ENCODE measurements around the gene RPL36AL. TPM values are rescaled to one million over a fixed set of nuclear protein-coding genes. Genes with fewer than 3 reads are reported as not detected.

The RPL36AL gene
- total and polyA plus RNA-seq, 2 experiments from 2014 or later: 122 to 723 TPM

DNA sequence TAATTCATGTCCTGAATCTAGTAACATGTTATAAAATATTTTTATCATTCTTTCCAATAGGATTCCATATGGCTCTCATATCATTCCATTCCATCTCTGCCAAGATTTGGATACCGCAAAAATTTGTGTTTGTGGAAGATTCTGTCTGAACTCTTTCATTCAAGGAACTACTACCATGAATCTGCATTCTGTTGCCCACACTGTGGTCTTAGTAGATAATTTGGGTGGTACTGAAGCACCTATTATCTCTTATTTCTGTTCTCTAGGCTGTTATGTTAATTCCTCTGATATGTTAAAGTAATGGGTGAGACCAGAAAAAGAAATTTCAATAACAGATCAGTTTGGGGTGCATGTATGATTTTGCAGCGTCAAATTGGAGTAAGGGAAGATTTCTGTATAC lies 6.2 kb downstream of the RPL36AL start:
- H3K9me3 Mint-ChIP-seq: no peaks in the 10 kb centered on the region
- Histone ChIP-seq H3K36me3 (ENCODE audit: insufficient read depth) (peaks cover 19% of the 10 kb centered on the region), H3K4me2 (no peak overlapping the region), H3F3A (replicated peaks; ENCODE audit: low read depth) (peaks cover 10% of the 10 kb centered on the region), H4K20me1 (replicated peaks; ENCODE audit: insufficient read depth) (peaks cover 34% of the 10 kb centered on the region), H3K9me2 (ENCODE audit: insufficient read depth) (no peaks in the 10 kb centered on the region), H3K27ac (ENCODE audit: low read depth) (no peak overlapping the region), H3K4me1 (ENCODE audit: insufficient read depth) (no peaks in the 10 kb centered on the region; the same call in 1 of the 2 replicates), H3K79me2 (replicated peaks; ENCODE audit: insufficient read depth) (peaks cover 32% of the 10 kb centered on the region), H2AFZ (no peak overlapping the region), H3K27me3 (ENCODE audit: insufficient read depth) (no peaks in the 10 kb centered on the region), H3K4me3 (no peak overlapping the region)
- no peak overlapping the region for H3K27ac Mint-ChIP-seq
- peaks cover 48% of the 10 kb centered on the region for H3K36me3 Mint-ChIP-seq (ENCODE audit: low read depth)
- DNase-seq (ENCODE audit: low spot score) (no peak), ATAC-seq (no peak)
- H3K4me3 Mint-ChIP-seq: no peak overlapping the region
- H3K4me1 Mint-ChIP-seq: peaks cover 3% of the 10 kb centered on the region; the same call in 2 of the 3 replicates
- TF ChIP-seq, protein P1, sequence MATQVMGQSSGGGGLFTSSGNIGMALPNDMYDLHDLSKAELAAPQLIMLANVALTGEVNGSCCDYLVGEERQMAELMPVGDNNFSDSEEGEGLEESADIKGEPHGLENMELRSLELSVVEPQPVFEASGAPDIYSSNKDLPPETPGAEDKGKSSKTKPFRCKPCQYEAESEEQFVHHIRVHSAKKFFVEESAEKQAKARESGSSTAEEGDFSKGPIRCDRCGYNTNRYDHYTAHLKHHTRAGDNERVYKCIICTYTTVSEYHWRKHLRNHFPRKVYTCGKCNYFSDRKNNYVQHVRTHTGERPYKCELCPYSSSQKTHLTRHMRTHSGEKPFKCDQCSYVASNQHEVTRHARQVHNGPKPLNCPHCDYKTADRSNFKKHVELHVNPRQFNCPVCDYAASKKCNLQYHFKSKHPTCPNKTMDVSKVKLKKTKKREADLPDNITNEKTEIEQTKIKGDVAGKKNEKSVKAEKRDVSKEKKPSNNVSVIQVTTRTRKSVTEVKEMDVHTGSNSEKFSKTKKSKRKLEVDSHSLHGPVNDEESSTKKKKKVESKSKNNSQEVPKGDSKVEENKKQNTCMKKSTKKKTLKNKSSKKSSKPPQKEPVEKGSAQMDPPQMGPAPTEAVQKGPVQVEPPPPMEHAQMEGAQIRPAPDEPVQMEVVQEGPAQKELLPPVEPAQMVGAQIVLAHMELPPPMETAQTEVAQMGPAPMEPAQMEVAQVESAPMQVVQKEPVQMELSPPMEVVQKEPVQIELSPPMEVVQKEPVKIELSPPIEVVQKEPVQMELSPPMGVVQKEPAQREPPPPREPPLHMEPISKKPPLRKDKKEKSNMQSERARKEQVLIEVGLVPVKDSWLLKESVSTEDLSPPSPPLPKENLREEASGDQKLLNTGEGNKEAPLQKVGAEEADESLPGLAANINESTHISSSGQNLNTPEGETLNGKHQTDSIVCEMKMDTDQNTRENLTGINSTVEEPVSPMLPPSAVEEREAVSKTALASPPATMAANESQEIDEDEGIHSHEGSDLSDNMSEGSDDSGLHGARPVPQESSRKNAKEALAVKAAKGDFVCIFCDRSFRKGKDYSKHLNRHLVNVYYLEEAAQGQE (IDR thresholded peaks at IDR 0.05; ENCODE audit: unreplicated experiment): no peak
- TF ChIP-seq EZH2 (IDR thresholded peaks at IDR 0.05; ENCODE audit: low read depth, unreplicated experiment) (no peak), EZH2phosphoT487 (IDR thresholded peaks at IDR 0.05; ENCODE audit: unreplicated experiment) (no peak), STAT1 (IDR thresholded peaks at IDR 0.05; ENCODE audit: unreplicated experiment) (no peak), ZNF114 (CRISPR knock-in tag; IDR thresholded peaks at IDR 0.05) (no peak)
- TF ChIP-seq, protein P2, sequence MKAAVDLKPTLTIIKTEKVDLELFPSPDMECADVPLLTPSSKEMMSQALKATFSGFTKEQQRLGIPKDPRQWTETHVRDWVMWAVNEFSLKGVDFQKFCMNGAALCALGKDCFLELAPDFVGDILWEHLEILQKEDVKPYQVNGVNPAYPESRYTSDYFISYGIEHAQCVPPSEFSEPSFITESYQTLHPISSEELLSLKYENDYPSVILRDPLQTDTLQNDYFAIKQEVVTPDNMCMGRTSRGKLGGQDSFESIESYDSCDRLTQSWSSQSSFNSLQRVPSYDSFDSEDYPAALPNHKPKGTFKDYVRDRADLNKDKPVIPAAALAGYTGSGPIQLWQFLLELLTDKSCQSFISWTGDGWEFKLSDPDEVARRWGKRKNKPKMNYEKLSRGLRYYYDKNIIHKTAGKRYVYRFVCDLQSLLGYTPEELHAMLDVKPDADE (IDR thresholded peaks at IDR 0.05): no peak
- H3K27me3 Mint-ChIP-seq (ENCODE audit: insufficient read depth, low read depth, poor library complexity): no peaks in the 10 kb centered on the region

DNA sequence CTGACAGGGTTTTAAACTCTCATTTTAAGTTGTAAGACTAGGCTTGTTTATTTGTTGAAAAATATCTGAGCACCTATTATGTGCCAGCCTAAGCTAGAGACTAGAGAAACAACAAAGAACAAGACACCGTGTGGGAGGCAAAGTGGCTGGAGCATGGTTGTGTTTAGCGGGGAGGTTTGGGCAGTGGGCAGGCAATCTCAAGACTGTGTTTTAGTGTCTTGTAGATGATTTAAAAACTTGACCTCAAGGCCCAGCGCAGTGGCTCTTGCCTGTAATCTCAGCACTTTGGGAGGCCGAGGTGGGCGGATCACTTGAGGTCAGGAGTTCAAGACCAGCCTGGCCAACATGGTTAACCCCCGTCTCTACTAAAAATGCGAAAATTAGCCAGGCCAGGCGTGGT lies 7.8 kb downstream of the RPL36AL start:
- no peak overlapping the region for H3K27ac ChIP-seq (ENCODE audit: low read depth)
- Mint-ChIP-seq H3K27me3 (ENCODE audit: insufficient read depth, low read depth, poor library complexity) (no peaks in the 10 kb centered on the region), H3K4me3 (no peak overlapping the region), H3K27ac (no peak overlapping the region), H3K9me3 (no peaks in the 10 kb centered on the region), H3K36me3 (ENCODE audit: low read depth) (peaks cover 44% of the 10 kb centered on the region; the same call in 2 of the 3 replicates), H3K4me1 (peaks cover 2% of the 10 kb centered on the region; the same call in 2 of the 3 replicates)
- no peaks in the 10 kb centered on the region for H3K27me3 ChIP-seq (ENCODE audit: insufficient read depth)
- ATAC-seq (no peak), DNase-seq (ENCODE audit: low spot score) (no peak)
- no peaks in the 10 kb centered on the region for H3K4me1 ChIP-seq (ENCODE audit: insufficient read depth)
- H3K4me2 ChIP-seq: no peak overlapping the region
- H3K79me2 ChIP-seq (replicated peaks; ENCODE audit: insufficient read depth): peaks cover 17% of the 10 kb centered on the region; the same call in 1 of the 2 replicates
- H3K9me2 ChIP-seq (ENCODE audit: insufficient read depth): no peaks in the 10 kb centered on the region
- H4K20me1 ChIP-seq (replicated peaks; ENCODE audit: insufficient read depth): peaks cover 21% of the 10 kb centered on the region; the same call in 1 of the 2 replicates
- TF ChIP-seq JUNB (IDR thresholded peaks at IDR 0.05; ENCODE audit: unreplicated experiment) (no peak), POLR2AphosphoS5 (IDR thresholded peaks at IDR 0.05; ENCODE audit: low read depth) (no peak), ZNF114 (CRISPR knock-in tag; IDR thresholded peaks at IDR 0.05) (no peak), EZH2phosphoT487 (IDR thresholded peaks at IDR 0.05; ENCODE audit: unreplicated experiment) (no peak)
- TF ChIP-seq, protein P2 (IDR thresholded peaks at IDR 0.05): no peak
- H3F3A ChIP-seq (replicated peaks; ENCODE audit: low read depth): peaks cover 3% of the 10 kb centered on the region
- no peak overlapping the region for H2AFZ ChIP-seq
- H3K4me3 ChIP-seq: no peak overlapping the region
- H3K36me3 ChIP-seq (ENCODE audit: insufficient read depth): peaks cover 8% of the 10 kb centered on the region

Measured in GM23338 (cell line).